Endothelial cell of umbilical vein (primary cell): ENCODE results near the gene THAP3. TPM values are rescaled to one million over a fixed set of nuclear protein-coding genes. Genes with fewer than 3 reads are reported as not detected.

ENCODE experiments used
- BruUV-seq: library from RNA; stranded (reverse); fragments of 400-500 nt; replicated peaks from 2 replicates; lab custom pipeline; 2021; lab: Mats Ljungman, UMichigan
- CTCF ChIA-PET: fragments of 300-600, 350-600 bp; sonication (Branson Sonifier 250); formaldehyde crosslinking; loops from one replicate; lab custom pipeline; 2021; ENCODE audit warnings: antibody characterized with exemption, inconsistent platforms; lab: Charles Lee
- POLR2A ChIA-PET: fragments of 300-600, 350-600 bp; sonication (Branson Sonifier 250); formaldehyde crosslinking; loops from one replicate; lab custom pipeline; 2021; ENCODE audit warnings: antibody characterized with exemption, inconsistent platforms; lab: Charles Lee
- DNase-seq: peaks from one replicate; pipeline ENCODE4 v3.0.0-alpha.2; 2011; ENCODE audit warnings: low read depth, low spot score
- FAIRE-seq: peaks from 2 replicates; lab custom pipeline; 2011; peaks lifted over from hg19 to GRCh38; lab: Jason Lieb, UNC
- H2AFZ ChIP-seq: 2 replicates; pipeline ENCODE4 v1.6.0; 2012; ENCODE audit warnings: low read depth, low read length, control low read depth, inconsistent platforms
- H3K27ac ChIP-seq: 2 replicates; pipeline ENCODE4 v1.5.1; 2011; ENCODE audit warnings: low read depth, mild to moderate bottlenecking, control low read depth, low read length, moderate library complexity; ENCODE audit not compliant: insufficient read depth
- H3K27me3 ChIP-seq, 2 experiments: 2 replicates each; pipeline versions ENCODE4 v1.6.0 to v1.6.1; 2011; ENCODE audit warnings: low read length in 2 of 2, mixed read lengths in 1 of 2; ENCODE audit not compliant: control insufficient read depth in 2 of 2, insufficient read depth in 2 of 2
- H3K36me3 ChIP-seq, 2 experiments: 2 replicates in 1 of 2; 3 replicates in 1 of 2; pipeline ENCODE4 v1.5.1; 2011; ENCODE audit warnings: low read length in 2 of 2, mild to moderate bottlenecking in 1 of 2, moderate library complexity in 1 of 2; ENCODE audit not compliant: control insufficient read depth in 2 of 2, insufficient read depth in 2 of 2; ENCODE audit errors: extremely low read depth in 1 of 2
- H3K4me1 ChIP-seq: 3 replicates; pipeline ENCODE4 v1.5.1; 2011; ENCODE audit warnings: mild to moderate bottlenecking, low read length; ENCODE audit not compliant: control insufficient read depth, insufficient read depth; ENCODE audit errors: extremely low read depth
- H3K4me2 ChIP-seq: 2 replicates; pipeline ENCODE4 v1.6.1; 2011; ENCODE audit warnings: low read length, control low read depth, mixed read lengths; ENCODE audit not compliant: insufficient read depth
- H3K4me3 ChIP-seq, 3 experiments: fragments of 200-600 bp in 1 of 3; sonication (generic), shearing (Covaris generic) in 1 of 3; replicated peaks in 1 of 3; 2 replicates each; pipeline ENCODE4 v1.5.1; 2011 to 2016; ENCODE audit warnings: control low read depth in 3 of 3, low read length in 3 of 3, mild to moderate bottlenecking in 2 of 3, inconsistent platforms in 1 of 3, low read depth in 1 of 3, moderate library complexity in 1 of 3; ENCODE audit not compliant: insufficient read depth in 1 of 3
- H3K79me2 ChIP-seq: 2 replicates; pipeline ENCODE4 v1.6.0; 2012; ENCODE audit warnings: low read length, inconsistent platforms; ENCODE audit not compliant: control insufficient read depth, insufficient read depth
- H3K9ac ChIP-seq: replicated peaks from 2 replicates; pipeline ENCODE3; 2011; ENCODE audit warnings: low read length, control low read depth; ENCODE audit not compliant: insufficient read depth; ENCODE audit errors: extremely low read depth
- H3K9me1 ChIP-seq: replicated peaks from 3 replicates; pipeline ENCODE4 v1.6.0; 2011; ENCODE audit warnings: mild to moderate bottlenecking, low read length; ENCODE audit not compliant: control insufficient read depth, insufficient read depth; ENCODE audit errors: extremely low read depth
- H3K9me3 ChIP-seq: replicated peaks from 2 replicates; pipeline ENCODE4 v1.5.1; 2012; ENCODE audit warnings: low read length, inconsistent platforms; ENCODE audit not compliant: control insufficient read depth, insufficient read depth
- H4K20me1 ChIP-seq: replicated peaks from 2 replicates; pipeline ENCODE3; 2011; ENCODE audit warnings: mild to moderate bottlenecking, low read length; ENCODE audit not compliant: control insufficient read depth, insufficient read depth; ENCODE audit errors: extremely low read depth
- CTCF ChIP-seq, 2 donors: IDR thresholded peaks; 1 replicate in 1 of 2; 2 replicates in 1 of 2; pipeline ENCODE4 v1.5.1; 2011; ENCODE audit warnings: low read length in 2 of 2, mild to moderate bottlenecking in 2 of 2, moderate library complexity in 2 of 2, control low read depth in 1 of 2, inconsistent platforms in 1 of 2, low read depth in 1 of 2; ENCODE audit not compliant: insufficient read depth in 1 of 2; ENCODE audit errors: extremely low read depth in 1 of 2
- EZH2 ChIP-seq: IDR thresholded peaks from 2 replicates; pipeline ENCODE4 v1.6.1; 2012; ENCODE audit warnings: borderline replicate concordance, low read depth, mild to moderate bottlenecking, moderate library complexity, low read length, inconsistent platforms; ENCODE audit not compliant: severe bottlenecking
- FOS ChIP-seq: IDR thresholded peaks from 2 replicates; pipeline ENCODE4 v1.6.1; 2011; ENCODE audit warnings: mild to moderate bottlenecking, low read length, moderate library complexity, borderline replicate concordance; ENCODE audit not compliant: insufficient read depth
- GATA2 ChIP-seq: IDR thresholded peaks from 2 replicates; pipeline ENCODE4 v1.7.0; 2011; ENCODE audit warnings: low read depth, mild to moderate bottlenecking, moderate library complexity, mixed read lengths, low read length; ENCODE audit not compliant: insufficient read length, insufficient read depth
- JUN ChIP-seq: IDR thresholded peaks from 2 replicates; pipeline ENCODE4 v1.6.1; 2011; ENCODE audit warnings: borderline replicate concordance, low read depth; ENCODE audit not compliant: insufficient read length, insufficient read depth
- MAX ChIP-seq: IDR thresholded peaks from 2 replicates; pipeline ENCODE4 v1.6.1; 2011; ENCODE audit not compliant: insufficient read depth, insufficient read length
- MYC ChIP-seq: IDR thresholded peaks from one replicate; pipeline ENCODE4 v1.6.1; 2011; ENCODE audit warnings: mild to moderate bottlenecking, low read depth, low read length
- POLR2A ChIP-seq: IDR thresholded peaks from 2 replicates; pipeline ENCODE4 v1.6.1; 2012; ENCODE audit warnings: low read depth, mild to moderate bottlenecking, control low read depth, low read length
- POLR2AphosphoS5 ChIP-seq: IDR thresholded peaks from 2 replicates; pipeline ENCODE4 v1.6.1; 2012; ENCODE audit warnings: low read depth, mild to moderate bottlenecking, control low read depth, low read length, moderate library complexity; ENCODE audit not compliant: insufficient read depth
- dilution Hi-C: fragments of 300-500 bp; cut with MboI; formaldehyde crosslinking; loops from one replicate; pipeline ENCODE4 v1.15.0; 2019; ENCODE audit warnings: low sequenced_read_pairs; ENCODE audit not compliant: extremely low pct_ligation_motif_present
- intact Hi-C: fragments of 100-400 bp; cut with micrococcal nuclease; formaldehyde crosslinking; loops from one replicate; pipeline ENCODE4 v1.10.0; 2022
- polyA plus RNA-seq, 4 experiments: library from polyadenylated mRNA; depleted of rRNA in 3 of 4; stranded (reverse) in 3 of 4; unstranded in 1 of 4; fragments of >200 nt; gene quantifications; 2 replicates each; pipeline versions ENCODE4 v1.2.1 to v1.2.3, GENCODE V29; 2011 to 2012; ENCODE audit warnings: missing spikeins in 1 of 4
- total RNA-seq: library from RNA; stranded (reverse); gene quantifications from 2 replicates; pipeline ENCODE4 v1.2.3, GENCODE V29; 2021

The THAP3 gene
- total and polyA plus RNA-seq, 2 donors (not counting 3 experiments of a cell fraction or from before 2014, with no cell fraction given): 11.3 to 16.7 TPM

GRCh38 chr1:6673816-6674398, 49.2 kb downstream of the THAP3 start:
- TF ChIP-seq POLR2A (no peak), POLR2AphosphoS5 (no peak), JUN (no peak)
- ChIA-PET POLR2A (no interaction called here), CTCF (no interaction called here)
- no peaks in the 10 kb centered on the region for H3K27me3 ChIP-seq
- dilution Hi-C loops: no loop called here
- H4K20me1 ChIP-seq: no peaks in the 10 kb centered on the region
- no peaks in the 10 kb centered on the region for H3K4me1 ChIP-seq
- intact Hi-C loops: no loop called here
- FAIRE-seq (no peak), DNase-seq (no peak)
- no peak overlapping the region for H3K27ac ChIP-seq
- no peaks in the 10 kb centered on the region for H3K9me1 ChIP-seq
- no peak overlapping the region for H3K4me2 ChIP-seq
- no peak overlapping the region for H3K4me3 ChIP-seq
- no peaks in the 10 kb centered on the region for H3K79me2 ChIP-seq
- no peak overlapping the region for H3K9ac ChIP-seq
- peaks cover 5 to 13% of the 10 kb centered on the region in 2 experiments for H3K36me3 ChIP-seq
- no TSS peak for BruUV-seq
- no peaks in the 10 kb centered on the region for H3K9me3 ChIP-seq
- H2AFZ ChIP-seq: no peak overlapping the region

GRCh38 chr1:6674771-6675170, 50.1 kb downstream of the THAP3 start:
- Histone ChIP-seq H3K79me2 (no peaks in the 10 kb centered on the region), H3K9ac (no peak overlapping the region), H3K27ac (no peak overlapping the region), H3K36me3 (peaks cover 5 to 16% of the 10 kb centered on the region in 2 experiments), H3K4me3 (no peak overlapping the region), H3K27me3 (no peaks in the 10 kb centered on the region), H3K4me2 (no peak overlapping the region), H3K4me1 (no peaks in the 10 kb centered on the region), H3K9me1 (no peaks in the 10 kb centered on the region), H4K20me1 (no peaks in the 10 kb centered on the region), H2AFZ (no peak overlapping the region), H3K9me3 (no peaks in the 10 kb centered on the region)
- intact Hi-C loops: no loop called here
- FAIRE-seq (peak; percentile 47), DNase-seq (no peak)
- BruUV-seq: no TSS peak
- ChIA-PET POLR2A (no interaction called here), CTCF (no interaction called here)
- dilution Hi-C loops: no loop called here
- TF ChIP-seq CTCF (IDR thresholded peaks at IDR 0.05; ENCODE audit: extremely low read depth in 1 of 2, insufficient read depth in 1 of 2, low read depth in 1 of 2, low read length in 2 of 2) (no peak), POLR2A (no peak), JUN (no peak), MYC (no peak), GATA2 (no peak), POLR2AphosphoS5 (no peak), FOS (no peak), EZH2 (no peak), MAX (no peak)
